Measurements from ENCODE around the gene ADIRF. TPM values are rescaled to one million over a fixed set of nuclear protein-coding genes. Genes with fewer than 3 reads are reported as not detected.

The ADIRF gene
- polyA plus RNA-seq, 1 donor from 2014 or later = not detected

- Histone ChIP-seq H3F3A (ENCODE audit: insufficient read depth, low read length, poor library complexity, severe bottlenecking) (no peaks in the 10 kb centered on the region), H3K4me3 (ENCODE audit: low read length) (peak overlapping the region; percentile 56), H3K27ac (ENCODE audit: low read length) (no peak overlapping the region), H4K20me1 (ENCODE audit: insufficient read depth) (no peaks in the 10 kb centered on the region), H3K9me2 (ENCODE audit: insufficient read depth, low read length) (no peaks in the 10 kb centered on the region), H2AFZ (ENCODE audit: low read depth, low read length) (no peak overlapping the region), H3K27me3 (ENCODE audit: insufficient read depth, low read depth, low read length) (peaks cover 17% of the 10 kb centered on the region), H3K4me2 (ENCODE audit: low read length) (no peak overlapping the region), H3K36me3 (ENCODE audit: insufficient read depth, low read length) (no peaks in the 10 kb centered on the region), H3K9me3 (ENCODE audit: low read length) (no peaks in the 10 kb centered on the region), H3K79me2 (replicated peaks; ENCODE audit: insufficient read depth, low read length) (no peaks in the 10 kb centered on the region), H3K9ac (ENCODE audit: low read length) (no peak overlapping the region)
- no peak for TF ChIP-seq REST (IDR thresholded peaks at IDR 0.05; ENCODE audit: borderline replicate concordance)
- no peak for TF ChIP-seq RAD21 (conservative IDR thresholded peaks at IDR 0.05)
- no peak for TF ChIP-seq TAF1 (IDR thresholded peaks at IDR 0.05; ENCODE audit: low read depth)
- TF ChIP-seq EP300 (conservative IDR thresholded peaks at IDR 0.05; ENCODE audit: poor library complexity, severe bottlenecking) = no peak
- no peak for TF ChIP-seq CTCF (IDR thresholded peaks at IDR 0.05; ENCODE audit: poor library complexity, severe bottlenecking)
- no peak for TF ChIP-seq EZH2 (IDR thresholded peaks at IDR 0.05; ENCODE audit: borderline replicate concordance, insufficient read depth, low read length, poor library complexity, severe bottlenecking)
- TF ChIP-seq POLR2AphosphoS5 (IDR thresholded peaks at IDR 0.05) = no peak
- no peak for TF ChIP-seq MXI1 (conservative IDR thresholded peaks at IDR 0.05; ENCODE audit: poor library complexity, severe bottlenecking)
- TF ChIP-seq SMC3 (conservative IDR thresholded peaks at IDR 0.05; ENCODE audit: poor library complexity) = no peak
Observed at GRCh38 chr10:86970982-86971231, 2.6 kb downstream of the ADIRF start.

- Histone ChIP-seq H3K4me2 (ENCODE audit: low read length) (no peak overlapping the region), H2AFZ (ENCODE audit: low read depth, low read length) (no peak overlapping the region), H3K36me3 (ENCODE audit: insufficient read depth, low read length) (no peaks in the 10 kb centered on the region), H3K9me3 (ENCODE audit: low read length) (no peaks in the 10 kb centered on the region), H3K79me2 (replicated peaks; ENCODE audit: insufficient read depth, low read length) (no peaks in the 10 kb centered on the region), H3K9ac (ENCODE audit: low read length) (no peak overlapping the region), H3K4me3 (ENCODE audit: low read length) (peak overlapping the region; percentile 56), H3K27me3 (ENCODE audit: insufficient read depth, low read depth, low read length) (peaks cover 17% of the 10 kb centered on the region), H3K9me2 (ENCODE audit: insufficient read depth, low read length) (no peaks in the 10 kb centered on the region), H4K20me1 (ENCODE audit: insufficient read depth) (no peaks in the 10 kb centered on the region), H3F3A (ENCODE audit: insufficient read depth, low read length, poor library complexity, severe bottlenecking) (no peaks in the 10 kb centered on the region), H3K27ac (ENCODE audit: low read length) (no peak overlapping the region)
- TF ChIP-seq EP300 (conservative IDR thresholded peaks at IDR 0.05; ENCODE audit: poor library complexity, severe bottlenecking) = no peak
- no peak for TF ChIP-seq MXI1 (conservative IDR thresholded peaks at IDR 0.05; ENCODE audit: poor library complexity, severe bottlenecking)
- TF ChIP-seq RAD21 (conservative IDR thresholded peaks at IDR 0.05) = no peak
- no peak for TF ChIP-seq REST (IDR thresholded peaks at IDR 0.05; ENCODE audit: borderline replicate concordance)
- no peak for TF ChIP-seq SMC3 (conservative IDR thresholded peaks at IDR 0.05; ENCODE audit: poor library complexity)
- TF ChIP-seq TAF1 (IDR thresholded peaks at IDR 0.05; ENCODE audit: low read depth) = no peak
- no peak for TF ChIP-seq POLR2AphosphoS5 (IDR thresholded peaks at IDR 0.05)
- TF ChIP-seq EZH2 (IDR thresholded peaks at IDR 0.05; ENCODE audit: borderline replicate concordance, insufficient read depth, low read length, poor library complexity, severe bottlenecking) = no peak
- no peak for TF ChIP-seq CTCF (IDR thresholded peaks at IDR 0.05; ENCODE audit: poor library complexity, severe bottlenecking)
Observed at GRCh38 chr10:86971232-86971991, 3.1 kb downstream of the ADIRF start.
